Activated CD8-positive, alpha-beta memory T cell treated with anti-CD3 and anti-CD28 coated beads, Interleukin-2, amount 50 U/mL, for 4 hours (primary cell): Measurements from ENCODE around the gene CLEC16A.

Experiments
- DNase-seq: peaks from one replicate; pipeline ENCODE4 v3.0.0-alpha.2; 2020

The CLEC16A gene

GRCh38 chr16:11023262-11024039, 79.1 kb downstream of the CLEC16A start:
- DNase-seq = no peak

GRCh38 chr16:11024333-11025053, 80.1 kb downstream of the CLEC16A start:
- no peak for DNase-seq

- no peak for DNase-seq
Measured at GRCh38 chr16:11025120-11025531, 80.8 kb downstream of the CLEC16A start.

- no peak for DNase-seq
Measured at GRCh38 chr16:11029948-11030347, 85.6 kb downstream of the CLEC16A start.

- DNase-seq = no peak
Measured at GRCh38 chr16:11030990-11031510, 86.7 kb downstream of the CLEC16A start.

GRCh38 chr16:11032000-11032921, 87.9 kb downstream of the CLEC16A start:
- DNase-seq = no peak

GRCh38 chr16:11032922-11033291, 88.5 kb downstream of the CLEC16A start:
- no peak for DNase-seq

GRCh38 chr16:11033629-11034420, 89.5 kb downstream of the CLEC16A start:
- DNase-seq = no peak

GRCh38 chr16:11034481-11034931, 90.1 kb downstream of the CLEC16A start:
- DNase-seq = no peak

- no peak for DNase-seq
Measured at GRCh38 chr16:11035096-11035495, 90.7 kb downstream of the CLEC16A start.

GRCh38 chr16:11036040-11036439, 91.7 kb downstream of the CLEC16A start:
- DNase-seq = no peak

- DNase-seq = no peak
Measured at GRCh38 chr16:11036868-11037410, 92.6 kb downstream of the CLEC16A start.

- no peak for DNase-seq
Measured at GRCh38 chr16:11038305-11038704, 93.9 kb downstream of the CLEC16A start.

- no peak for DNase-seq
Measured at GRCh38 chr16:11038777-11039176, 94.4 kb downstream of the CLEC16A start.

- DNase-seq = no peak
Measured at GRCh38 chr16:11039726-11040125, 95.4 kb downstream of the CLEC16A start.

- no peak for DNase-seq
Measured at GRCh38 chr16:11042191-11042590, 97.8 kb downstream of the CLEC16A start.

- DNase-seq = no peak
Measured at GRCh38 chr16:11045441-11045840, 101.1 kb downstream of the CLEC16A start.

- no peak for DNase-seq
Measured at GRCh38 chr16:11045846-11046245, 101.5 kb downstream of the CLEC16A start.

GRCh38 chr16:11046382-11046931, 102.1 kb downstream of the CLEC16A start:
- DNase-seq = no peak

- no peak for DNase-seq
Measured at GRCh38 chr16:11047057-11047456, 102.7 kb downstream of the CLEC16A start.
